PFSK-1 (cell line): Measurements from ENCODE around the gene HDHD5.

ENCODE experiments used
- FOXP2 ChIP-seq: optimal IDR thresholded peaks from 2 replicates; pipeline ENCODE3; 2011; ENCODE audit warnings: borderline replicate concordance, control low read depth, inconsistent platforms; ENCODE audit not compliant: insufficient read depth; ENCODE audit errors: extremely low read length, extremely low read depth
- POLR2AphosphoS5 ChIP-seq: IDR thresholded peaks from 2 replicates; pipeline ENCODE4 v1.6.1; 2012; ENCODE audit warnings: low read depth, mild to moderate bottlenecking, control low read depth, low read length, moderate library complexity
- SIN3A ChIP-seq: IDR thresholded peaks from 2 replicates; pipeline ENCODE4 v1.6.1; 2012; ENCODE audit warnings: mild to moderate bottlenecking, low read length, moderate library complexity, borderline replicate concordance; ENCODE audit not compliant: insufficient read depth
- TAF1 ChIP-seq: IDR thresholded peaks from 2 replicates; pipeline ENCODE4 v1.6.1; 2012; ENCODE audit warnings: low read length, control low read depth, borderline replicate concordance; ENCODE audit not compliant: insufficient read depth
- TF ChIP-seq, protein P1 (sequence below), 2 experiments: IDR thresholded peaks; 2 replicates each; pipeline versions ENCODE4 v1.6.1 to v1.8.0; 2011 to 2012; ENCODE audit warnings: low read depth in 2 of 2, low read length in 2 of 2, control low read depth in 1 of 2, inconsistent platforms in 1 of 2, mild to moderate bottlenecking in 1 of 2, moderate library complexity in 1 of 2; ENCODE audit not compliant: insufficient read depth in 1 of 2

Gene HDHD5

DNA sequence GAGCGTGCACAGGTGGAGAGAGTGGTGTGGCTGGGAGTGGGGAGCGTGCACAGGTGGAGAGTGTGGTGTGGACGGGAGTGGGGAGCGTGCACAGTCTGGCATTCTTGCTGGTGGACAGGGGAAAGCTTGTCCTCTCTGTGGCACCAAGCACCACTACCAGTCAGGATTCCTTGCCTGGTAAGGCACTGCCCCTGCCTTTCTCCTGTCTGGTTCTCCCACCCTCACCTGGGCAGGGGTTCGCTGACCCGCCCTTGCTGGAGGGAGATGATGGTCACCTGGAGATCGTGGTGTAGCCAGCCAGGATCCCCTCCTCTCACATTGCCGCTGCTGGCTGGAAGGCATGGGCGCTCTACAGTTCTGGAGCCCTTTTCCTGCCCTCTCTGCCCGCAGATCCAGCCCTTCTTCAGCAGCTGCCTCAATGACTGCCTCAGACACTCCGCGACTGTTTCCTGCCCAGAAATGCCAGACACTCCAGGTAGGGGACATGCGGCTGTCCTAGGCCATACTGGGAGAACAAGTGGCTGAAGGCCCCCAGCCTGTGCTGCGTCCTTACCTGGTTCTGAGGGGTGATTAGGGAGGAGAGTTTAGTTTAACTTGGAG, 54.6 kb downstream of the HDHD5 start:
- TF ChIP-seq SIN3A (no peak), POLR2AphosphoS5 (no peak), TAF1 (no peak), FOXP2 (no peak)
- TF ChIP-seq, protein P1, sequence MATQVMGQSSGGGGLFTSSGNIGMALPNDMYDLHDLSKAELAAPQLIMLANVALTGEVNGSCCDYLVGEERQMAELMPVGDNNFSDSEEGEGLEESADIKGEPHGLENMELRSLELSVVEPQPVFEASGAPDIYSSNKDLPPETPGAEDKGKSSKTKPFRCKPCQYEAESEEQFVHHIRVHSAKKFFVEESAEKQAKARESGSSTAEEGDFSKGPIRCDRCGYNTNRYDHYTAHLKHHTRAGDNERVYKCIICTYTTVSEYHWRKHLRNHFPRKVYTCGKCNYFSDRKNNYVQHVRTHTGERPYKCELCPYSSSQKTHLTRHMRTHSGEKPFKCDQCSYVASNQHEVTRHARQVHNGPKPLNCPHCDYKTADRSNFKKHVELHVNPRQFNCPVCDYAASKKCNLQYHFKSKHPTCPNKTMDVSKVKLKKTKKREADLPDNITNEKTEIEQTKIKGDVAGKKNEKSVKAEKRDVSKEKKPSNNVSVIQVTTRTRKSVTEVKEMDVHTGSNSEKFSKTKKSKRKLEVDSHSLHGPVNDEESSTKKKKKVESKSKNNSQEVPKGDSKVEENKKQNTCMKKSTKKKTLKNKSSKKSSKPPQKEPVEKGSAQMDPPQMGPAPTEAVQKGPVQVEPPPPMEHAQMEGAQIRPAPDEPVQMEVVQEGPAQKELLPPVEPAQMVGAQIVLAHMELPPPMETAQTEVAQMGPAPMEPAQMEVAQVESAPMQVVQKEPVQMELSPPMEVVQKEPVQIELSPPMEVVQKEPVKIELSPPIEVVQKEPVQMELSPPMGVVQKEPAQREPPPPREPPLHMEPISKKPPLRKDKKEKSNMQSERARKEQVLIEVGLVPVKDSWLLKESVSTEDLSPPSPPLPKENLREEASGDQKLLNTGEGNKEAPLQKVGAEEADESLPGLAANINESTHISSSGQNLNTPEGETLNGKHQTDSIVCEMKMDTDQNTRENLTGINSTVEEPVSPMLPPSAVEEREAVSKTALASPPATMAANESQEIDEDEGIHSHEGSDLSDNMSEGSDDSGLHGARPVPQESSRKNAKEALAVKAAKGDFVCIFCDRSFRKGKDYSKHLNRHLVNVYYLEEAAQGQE (IDR thresholded peaks at IDR 0.05; ENCODE audit: insufficient read depth in 1 of 2, low read depth in 2 of 2, low read length in 2 of 2) = no peak

DNA sequence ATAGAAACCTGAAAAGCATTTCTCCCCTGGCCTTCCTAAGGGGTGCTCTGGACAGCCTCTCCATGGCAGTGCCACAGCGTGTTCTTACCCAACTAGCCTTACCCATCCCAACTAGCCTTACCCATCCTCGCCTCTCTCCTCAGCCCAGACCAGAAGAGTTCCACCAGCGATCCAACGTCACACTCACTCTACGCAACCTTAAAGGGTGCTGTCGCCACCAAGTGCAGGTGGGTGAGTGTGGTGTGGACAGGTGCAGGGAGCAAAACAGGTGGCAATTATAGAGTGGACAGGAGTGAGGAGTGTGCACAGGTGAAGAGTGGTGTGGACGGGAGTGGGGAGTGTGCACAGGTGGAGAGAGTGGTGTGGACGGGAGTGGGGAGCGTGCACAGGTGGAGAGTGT, 55.7 kb downstream of the HDHD5 start:
- no peak for TF ChIP-seq TAF1
- TF ChIP-seq, protein P1 (IDR thresholded peaks at IDR 0.05; ENCODE audit: insufficient read depth in 1 of 2, low read depth in 2 of 2, low read length in 2 of 2) = no peak
- TF ChIP-seq FOXP2 = no peak
- TF ChIP-seq SIN3A = no peak
- no peak for TF ChIP-seq POLR2AphosphoS5

DNA sequence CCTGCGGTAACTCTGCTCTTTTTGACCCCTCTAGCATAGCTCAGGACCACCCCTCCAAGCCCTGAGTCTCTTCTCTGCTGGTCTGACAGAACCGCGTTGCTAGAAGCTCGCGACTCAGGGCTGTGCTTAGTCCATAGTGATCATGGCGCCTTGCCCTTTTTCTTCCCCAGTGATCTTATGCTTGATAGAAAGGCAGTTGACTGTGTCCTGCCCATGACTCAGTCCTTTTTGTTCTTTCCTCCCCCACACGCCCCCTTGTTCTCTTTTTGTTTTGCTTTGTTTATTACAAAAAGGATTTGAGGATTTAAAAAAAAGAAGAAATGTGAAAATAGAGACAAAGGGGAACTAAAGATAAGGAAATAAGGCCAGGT, 56.8 kb downstream of the HDHD5 start:
- TF ChIP-seq SIN3A (no peak), TAF1 (no peak), POLR2AphosphoS5 (no peak), FOXP2 (no peak)
- TF ChIP-seq, protein P1 (IDR thresholded peaks at IDR 0.05; ENCODE audit: insufficient read depth in 1 of 2, low read depth in 2 of 2, low read length in 2 of 2) = no peak

DNA sequence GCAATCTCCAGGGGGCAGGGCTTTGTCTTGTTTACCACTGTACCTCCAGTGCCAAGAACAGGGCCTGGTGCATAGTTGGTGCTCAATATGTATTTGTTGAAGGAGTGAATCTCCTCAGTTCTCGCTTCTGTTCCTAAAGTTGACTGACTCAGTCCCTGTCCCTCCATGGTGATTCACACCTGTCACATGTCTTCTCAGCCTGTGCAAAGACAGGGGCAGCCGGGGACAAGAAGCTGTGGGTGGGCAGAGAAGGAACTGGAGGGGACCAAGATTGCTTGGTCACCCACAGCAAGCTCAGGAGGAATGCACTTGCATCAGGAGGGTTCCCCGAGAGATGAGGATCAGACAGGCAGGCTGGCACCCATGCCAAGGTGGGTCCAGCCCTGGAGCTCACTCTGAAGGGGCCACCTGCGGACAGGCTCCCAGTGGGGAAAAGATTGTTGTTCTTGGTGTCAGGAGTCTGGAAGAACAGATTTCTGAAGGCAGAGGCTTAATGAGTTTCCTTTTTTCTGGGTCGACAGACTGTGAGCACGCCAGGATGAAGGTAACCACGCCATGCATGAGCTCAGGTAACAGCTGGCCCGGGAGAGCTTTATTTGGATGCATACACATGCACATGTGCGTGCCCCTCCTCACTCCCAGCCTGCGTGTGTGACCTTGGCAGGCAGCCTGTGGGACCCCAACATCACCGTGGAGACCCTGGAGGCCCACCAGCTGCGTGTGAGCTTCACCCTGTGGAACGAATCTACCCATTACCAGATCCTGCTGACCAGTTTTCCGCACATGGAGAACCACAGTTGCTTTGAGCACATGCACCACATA, 57.4 kb downstream of the HDHD5 start:
- TF ChIP-seq, protein P1 (IDR thresholded peaks at IDR 0.05; ENCODE audit: insufficient read depth in 1 of 2, low read depth in 2 of 2, low read length in 2 of 2) = no peak
- TF ChIP-seq SIN3A (no peak), FOXP2 (no peak), TAF1 (no peak), POLR2AphosphoS5 (no peak)
